SH-SY5Y (cell line): ENCODE results near the gene TFF2.

Source experiments
- GATA2 ChIP-seq: IDR thresholded peaks from 2 replicates; pipeline ENCODE4 v1.6.1; 2011; ENCODE audit warnings: mild to moderate bottlenecking, low read depth, low read length
- GATA3 ChIP-seq: IDR thresholded peaks from 2 replicates; pipeline ENCODE4 v1.6.1; 2011; ENCODE audit warnings: low read depth, mild to moderate bottlenecking, low read length, moderate library complexity

Gene TFF2

DNA sequence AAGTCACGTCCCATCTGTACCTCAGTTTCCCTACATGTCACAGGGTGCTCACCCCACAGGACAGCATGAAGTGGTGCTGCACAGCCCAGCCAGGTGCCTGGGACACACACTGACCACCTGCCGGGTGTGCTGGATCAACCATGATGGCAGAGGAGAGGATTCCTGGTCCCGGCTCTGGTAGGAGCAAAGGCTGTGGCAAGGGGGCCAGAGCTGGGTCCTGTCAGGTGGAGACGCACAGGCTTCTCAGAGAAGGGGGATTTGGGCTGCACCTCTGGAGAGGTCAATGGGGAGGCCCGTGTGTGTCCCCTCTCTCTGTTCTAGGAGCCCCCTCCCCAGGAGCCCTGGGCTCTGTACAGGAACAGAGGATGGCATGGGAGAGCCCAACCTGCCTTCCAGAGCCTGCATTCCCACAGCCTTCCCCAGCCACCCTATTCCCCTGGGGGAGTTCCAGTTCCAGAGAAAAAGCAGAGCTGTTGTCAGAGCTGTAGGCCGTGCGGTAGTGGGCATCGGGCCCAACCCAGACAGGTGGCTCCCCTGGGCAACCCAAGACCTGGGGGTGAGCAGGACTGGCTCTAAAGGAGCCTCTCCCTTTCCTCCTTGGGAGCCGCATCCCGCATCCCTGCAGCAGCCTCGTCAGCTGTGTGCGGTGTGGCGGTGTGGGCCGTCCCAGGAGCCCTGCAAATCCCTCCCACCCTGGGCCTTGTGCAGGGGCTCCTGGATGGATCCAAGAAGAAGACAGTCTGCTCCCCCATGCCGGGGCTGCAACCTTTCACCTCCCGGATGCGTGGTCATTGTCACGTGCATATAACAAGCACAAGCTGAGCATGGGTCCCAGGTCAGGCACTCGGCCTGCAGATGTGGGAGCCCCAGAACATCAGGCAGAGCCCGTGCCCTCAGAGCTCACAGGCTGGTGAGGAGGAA, 32.7 kb downstream of the TFF2 start:
- TF ChIP-seq GATA3 (no peak), GATA2 (no peak)

DNA sequence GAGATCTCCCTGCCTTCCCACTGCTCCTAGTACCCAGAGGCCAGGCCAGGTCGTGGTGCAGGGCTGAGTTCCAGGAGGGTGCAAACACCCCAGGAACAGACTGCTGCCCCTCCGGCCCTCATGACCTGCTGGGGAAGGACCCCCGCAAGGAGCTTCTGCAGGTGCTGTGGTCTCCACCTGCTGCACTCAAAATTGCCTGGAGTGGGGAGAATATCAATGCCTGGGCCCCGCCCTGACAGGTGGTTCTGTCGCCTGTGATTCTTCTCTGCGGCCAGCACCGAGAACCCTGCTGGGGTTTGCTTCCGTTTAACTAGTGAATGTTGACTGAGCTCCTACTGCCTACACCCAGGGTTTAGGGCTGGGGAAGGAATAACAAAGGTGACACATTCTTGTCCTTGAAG, 33.5 kb downstream of the TFF2 start:
- TF ChIP-seq GATA2 = no peak
- no peak for TF ChIP-seq GATA3

GRCh38 chr21:42316891-42317290, 33.9 kb downstream of the TFF2 start:
- TF ChIP-seq GATA3 = no peak
- TF ChIP-seq GATA2 = no peak

- TF ChIP-seq GATA2 = no peak
These were observed 35.4 kb downstream of the TFF2 start, which contains the start of gene TFF3 for GRCh38 chr21:42315296-42315891. TSS of gene TFF3 (minus strand) at chr21:42315409. CDS start at chr21:42315374, 35 bp downstream.

- no peak for TF ChIP-seq GATA3
- TF ChIP-seq GATA2 = no peak
These were observed 36.0 kb downstream of the TFF2 start for GRCh38 chr21:42314616-42315295.

DNA sequence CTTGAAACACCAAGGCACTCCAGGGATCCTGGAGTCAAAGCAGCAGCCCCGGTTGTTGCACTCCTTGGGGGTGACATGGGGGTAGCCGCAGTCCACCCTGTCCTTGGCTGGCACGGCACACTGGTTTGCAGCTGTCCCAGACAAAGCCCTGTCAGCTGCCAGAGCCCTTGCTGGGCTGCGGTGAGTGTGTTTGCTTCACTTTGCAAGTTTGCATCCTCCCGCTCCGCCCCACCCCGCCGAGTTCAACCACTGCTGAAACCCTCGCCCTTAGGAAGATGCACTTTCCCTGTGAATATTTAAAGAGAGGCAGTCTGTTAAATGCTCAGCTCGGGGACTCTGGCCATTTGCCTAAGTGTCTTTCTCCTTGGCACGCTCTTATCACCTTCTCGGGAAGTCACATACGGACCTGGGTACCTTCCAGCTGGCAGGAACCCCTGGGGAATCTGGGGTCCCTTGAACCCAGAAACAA, 37.3 kb downstream of the TFF2 start:
- TF ChIP-seq GATA2 (no peak), GATA3 (no peak)

DNA sequence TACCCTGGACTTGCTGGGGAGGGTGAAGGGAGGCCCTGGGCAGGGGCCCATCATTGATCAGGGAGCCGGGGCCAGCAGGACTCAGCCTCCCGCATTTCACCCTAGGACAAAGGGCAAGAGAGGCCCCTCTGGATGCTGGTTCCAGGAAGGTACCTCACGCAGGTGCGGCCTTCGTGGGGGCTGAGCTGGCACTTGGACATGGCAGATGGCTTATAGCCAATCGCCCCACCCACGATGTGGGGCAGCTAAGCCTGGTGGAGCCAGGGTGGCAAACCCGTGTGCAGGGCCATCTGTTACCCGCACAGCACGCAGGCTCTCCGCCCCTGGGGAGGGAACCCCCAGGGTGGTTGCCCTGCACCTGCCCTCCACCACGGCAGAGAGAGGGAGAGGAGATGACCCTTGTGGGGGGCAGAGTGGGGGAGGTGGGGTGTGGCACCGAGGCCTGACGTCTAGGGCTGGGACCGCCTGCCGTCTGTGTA, 38.1 kb downstream of the TFF2 start:
- TF ChIP-seq GATA3 (no peak), GATA2 (no peak)

- no peak for TF ChIP-seq GATA3
- no peak for TF ChIP-seq GATA2
These were observed 38.8 kb downstream of the TFF2 start for GRCh38 chr21:42311816-42312625.

DNA sequence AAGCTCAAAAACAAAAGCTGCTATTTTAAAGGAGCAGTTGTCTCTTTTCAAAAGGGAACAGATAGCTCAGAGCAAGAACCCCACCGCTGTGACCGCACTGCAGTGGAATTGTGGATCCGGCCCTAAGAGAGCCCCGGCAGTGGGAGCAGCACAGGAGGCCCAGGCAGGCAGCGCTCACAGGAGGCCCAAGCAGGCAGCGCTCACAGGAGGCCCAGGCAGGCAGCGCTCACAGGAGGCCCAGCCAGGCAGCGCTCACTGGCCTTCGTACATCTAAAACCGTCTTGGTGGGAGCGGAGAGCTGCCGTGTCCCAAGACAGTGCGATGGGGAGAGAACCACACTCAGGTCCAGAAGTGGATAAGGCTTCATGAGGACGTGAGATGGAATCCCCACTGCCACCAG, 39.6 kb downstream of the TFF2 start:
- no peak for TF ChIP-seq GATA2
- no peak for TF ChIP-seq GATA3

DNA sequence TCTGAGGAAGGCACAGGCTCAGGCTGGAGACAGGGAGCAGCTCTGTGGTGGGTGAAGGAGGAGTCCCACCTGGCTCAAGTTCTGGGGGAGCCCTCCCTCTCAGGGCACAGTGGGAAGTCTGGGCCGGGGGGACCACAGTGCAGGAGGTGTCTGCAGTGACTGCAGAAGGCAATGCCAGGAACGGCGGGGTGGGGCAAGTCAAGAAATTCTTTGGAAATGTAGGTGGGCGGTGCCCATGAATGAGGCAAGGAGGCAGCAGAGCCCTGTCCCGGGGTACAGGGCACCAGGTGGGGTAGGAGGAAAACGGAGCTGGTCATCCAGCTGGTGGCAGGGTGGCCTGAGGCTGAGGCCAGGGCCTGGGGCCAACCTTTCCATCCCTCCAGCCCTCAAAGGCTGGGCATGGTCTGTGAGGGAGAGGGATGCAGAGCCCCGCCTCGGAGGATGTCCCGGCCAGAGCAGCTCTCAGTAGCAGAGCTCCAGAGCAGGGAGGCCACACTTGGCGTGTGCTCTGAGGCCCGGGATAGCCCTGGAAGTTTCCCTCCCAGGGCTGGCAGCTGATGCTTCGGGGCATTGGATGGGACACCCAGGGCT, 40.3 kb downstream of the TFF2 start:
- TF ChIP-seq GATA2 = no peak
- TF ChIP-seq GATA3 = no peak

DNA sequence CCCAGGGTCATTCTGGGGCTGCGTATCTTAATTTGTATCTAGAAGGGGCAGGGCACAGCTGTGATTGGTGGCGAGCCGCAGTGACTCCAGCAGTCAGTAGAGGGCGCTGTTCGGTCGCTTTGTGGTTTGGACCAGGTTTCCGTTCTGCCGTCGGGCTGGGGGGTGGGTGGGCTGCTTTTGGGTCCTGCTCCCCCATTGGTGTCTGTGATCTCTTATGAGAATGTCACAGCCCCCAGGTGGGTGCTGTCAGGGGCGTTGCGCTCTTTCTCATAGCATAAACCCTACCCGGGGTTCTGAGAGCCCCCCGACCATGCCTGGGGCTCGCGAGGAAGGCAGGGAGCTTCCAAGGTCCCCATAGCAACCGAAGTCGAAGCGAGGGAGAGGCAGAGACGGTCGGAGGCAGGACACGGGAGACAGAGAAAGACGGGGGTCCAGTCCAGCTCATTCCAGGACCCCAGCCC, 41.0 kb downstream of the TFF2 start:
- no peak for TF ChIP-seq GATA3
- TF ChIP-seq GATA2 = peak; percentile 86

DNA sequence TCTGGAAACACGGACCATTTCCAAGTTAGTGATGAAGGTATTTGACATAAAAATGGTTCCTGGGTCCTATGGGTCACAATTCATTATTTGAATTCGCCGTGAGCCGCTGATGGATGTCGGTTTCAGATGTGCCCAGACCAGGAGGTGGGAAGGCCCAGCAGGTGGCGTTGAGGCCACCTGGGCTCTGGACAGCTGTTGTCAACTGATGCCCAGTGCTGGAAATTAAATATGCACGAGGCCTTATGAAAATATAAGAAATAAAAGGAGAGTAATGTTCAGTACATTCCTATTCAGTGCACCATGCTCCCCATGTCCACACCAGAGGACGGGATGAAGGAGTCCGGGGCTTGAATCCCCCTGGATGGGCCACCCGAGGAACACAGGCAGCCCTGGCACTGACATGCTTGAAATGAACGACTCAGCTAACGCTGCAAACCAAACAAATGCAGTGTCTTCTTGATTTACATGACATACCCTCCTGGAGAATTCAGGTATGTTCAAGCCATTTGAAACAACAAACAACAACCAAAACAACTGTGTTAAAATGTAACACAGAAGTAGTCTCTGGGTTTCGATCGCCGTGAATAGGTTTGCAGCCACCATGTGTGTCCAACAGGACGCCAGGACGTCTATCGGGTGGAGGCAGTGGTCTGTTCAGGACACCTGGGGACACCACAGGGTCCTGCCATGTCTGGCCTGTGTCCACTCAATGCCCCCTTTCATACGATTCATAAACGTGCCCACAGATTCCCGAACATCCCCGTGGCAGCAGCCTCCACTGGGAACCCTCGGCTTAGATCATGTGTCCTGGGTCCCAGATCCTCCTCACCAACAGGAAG, 41.7 kb downstream of the TFF2 start:
- TF ChIP-seq GATA2 = no peak
- no peak for TF ChIP-seq GATA3
